OCI-LY3 (cell line): ENCODE measurements around the gene ETV1.

Experiments
- EZH2phosphoT487 ChIP-seq: fragments of 200-600 bp; shearing (Covaris generic); IDR thresholded peaks from 2 replicates; pipeline ENCODE4 v1.6.1; 2018; ENCODE audit warnings: antibody characterized with exemption, mixed run types, low read depth
- TF ChIP-seq, protein P1 (sequence below): fragments of 200-600, 300-600 bp; sonication (generic); IDR thresholded peaks from 2 replicates; pipeline ENCODE4 v1.5.1; 2014; ENCODE audit warnings: antibody characterized with exemption, low read length, low read depth

DNA sequence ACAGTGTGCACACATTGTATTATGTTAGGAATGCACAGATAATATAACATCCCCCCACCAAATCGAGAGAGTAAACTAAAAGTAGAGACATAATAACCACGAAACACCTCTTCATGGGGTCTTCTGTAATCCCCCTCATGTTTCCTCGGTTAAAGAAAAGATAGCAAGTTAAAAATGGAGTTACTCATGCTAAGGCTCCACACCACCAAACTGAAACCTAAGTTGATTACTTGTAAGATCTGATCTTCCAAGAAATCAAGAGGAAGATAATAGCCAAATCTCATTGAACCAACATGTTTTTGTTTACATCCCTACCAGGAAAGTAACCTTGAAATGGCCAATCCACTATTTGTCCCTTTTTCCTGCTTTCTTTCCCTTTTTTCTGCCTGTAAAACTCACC is 11.7 kb upstream of the ETV1 start:
- TF ChIP-seq, protein P1, sequence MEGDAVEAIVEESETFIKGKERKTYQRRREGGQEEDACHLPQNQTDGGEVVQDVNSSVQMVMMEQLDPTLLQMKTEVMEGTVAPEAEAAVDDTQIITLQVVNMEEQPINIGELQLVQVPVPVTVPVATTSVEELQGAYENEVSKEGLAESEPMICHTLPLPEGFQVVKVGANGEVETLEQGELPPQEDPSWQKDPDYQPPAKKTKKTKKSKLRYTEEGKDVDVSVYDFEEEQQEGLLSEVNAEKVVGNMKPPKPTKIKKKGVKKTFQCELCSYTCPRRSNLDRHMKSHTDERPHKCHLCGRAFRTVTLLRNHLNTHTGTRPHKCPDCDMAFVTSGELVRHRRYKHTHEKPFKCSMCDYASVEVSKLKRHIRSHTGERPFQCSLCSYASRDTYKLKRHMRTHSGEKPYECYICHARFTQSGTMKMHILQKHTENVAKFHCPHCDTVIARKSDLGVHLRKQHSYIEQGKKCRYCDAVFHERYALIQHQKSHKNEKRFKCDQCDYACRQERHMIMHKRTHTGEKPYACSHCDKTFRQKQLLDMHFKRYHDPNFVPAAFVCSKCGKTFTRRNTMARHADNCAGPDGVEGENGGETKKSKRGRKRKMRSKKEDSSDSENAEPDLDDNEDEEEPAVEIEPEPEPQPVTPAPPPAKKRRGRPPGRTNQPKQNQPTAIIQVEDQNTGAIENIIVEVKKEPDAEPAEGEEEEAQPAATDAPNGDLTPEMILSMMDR = no peak
- no peak for TF ChIP-seq EZH2phosphoT487
